ENCODE results near the gene PEX26.
"Not testable (repeated sequence)": the region's sequence is repeated elsewhere in the genome, so short reads cannot be mapped to it uniquely, and the experiment has no call there.

The PEX26 gene

DNA sequence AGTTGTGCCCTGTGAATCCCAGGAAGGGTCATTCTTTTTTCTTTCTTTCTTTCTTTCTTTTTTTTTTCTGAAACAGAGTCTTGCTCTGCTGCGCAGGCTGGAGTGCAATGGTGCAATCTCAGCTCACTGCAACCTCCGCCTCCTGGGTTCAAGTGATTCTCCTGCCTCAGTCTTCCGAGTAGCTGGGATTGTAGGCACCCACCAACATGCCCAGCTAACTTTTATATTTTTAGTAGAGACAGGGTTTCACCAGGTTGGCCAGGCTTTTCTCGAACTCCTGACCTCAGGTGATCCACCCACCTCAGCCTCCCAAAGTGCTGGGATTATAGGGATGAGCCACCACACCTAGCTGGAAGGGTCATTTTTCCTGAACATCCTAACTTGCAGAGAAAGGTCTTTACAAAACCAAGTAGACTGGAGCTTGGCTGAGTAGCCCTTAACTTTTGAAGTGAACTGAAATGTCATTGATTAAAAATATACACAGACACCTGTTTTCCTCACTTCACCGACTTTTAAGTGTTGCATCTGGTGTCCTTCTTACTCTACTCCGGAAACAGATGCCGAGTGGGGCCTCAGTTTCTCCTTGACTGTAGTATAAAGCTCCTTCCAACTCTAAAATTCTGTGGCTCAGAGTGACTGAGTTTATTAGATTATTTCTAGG lies 6.4 kb upstream of the PEX26 start:
- DNase-seq (ENCODE audit: low spot score), result not testable (repeated sequence)

DNA sequence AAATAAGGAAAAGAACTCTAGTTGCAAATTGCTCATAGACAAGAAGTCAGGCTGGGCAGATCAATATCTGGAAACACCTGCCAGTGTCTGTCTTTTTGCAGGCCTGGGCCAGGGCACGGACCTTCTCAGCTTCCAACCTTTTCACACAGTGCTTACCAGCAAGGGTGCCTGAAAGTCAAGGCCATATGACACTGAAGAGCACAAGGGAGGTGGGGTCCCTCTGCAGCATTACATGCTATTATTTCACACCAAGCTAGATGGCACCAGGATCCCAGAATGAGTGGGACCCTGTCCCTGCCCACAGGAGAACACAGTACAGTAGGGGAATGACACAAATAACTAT lies 5.9 kb upstream of the PEX26 start:
- DNase-seq (ENCODE audit: low spot score), result no peak

DNA sequence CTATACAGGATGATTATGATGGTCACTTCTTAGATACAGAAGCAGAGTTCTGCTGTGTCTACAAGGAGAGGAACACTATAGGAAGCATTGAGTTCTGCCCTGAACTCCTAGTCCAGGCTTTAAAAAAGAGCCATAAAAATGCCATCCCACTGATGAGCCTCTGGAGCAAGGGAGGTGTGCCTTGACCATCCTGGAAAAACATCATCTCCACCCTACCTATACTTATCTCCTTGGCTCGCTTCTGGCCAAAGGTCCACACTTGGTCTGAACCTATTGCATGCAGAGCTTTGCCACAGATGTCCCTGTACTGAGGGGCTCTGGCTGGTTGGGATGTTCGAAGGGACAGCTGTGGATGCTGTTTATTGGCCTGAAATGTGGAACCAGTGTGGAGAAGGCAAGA lies 4.3 kb upstream of the PEX26 start:
- DNase-seq (ENCODE audit: low spot score), result no peak

DNA sequence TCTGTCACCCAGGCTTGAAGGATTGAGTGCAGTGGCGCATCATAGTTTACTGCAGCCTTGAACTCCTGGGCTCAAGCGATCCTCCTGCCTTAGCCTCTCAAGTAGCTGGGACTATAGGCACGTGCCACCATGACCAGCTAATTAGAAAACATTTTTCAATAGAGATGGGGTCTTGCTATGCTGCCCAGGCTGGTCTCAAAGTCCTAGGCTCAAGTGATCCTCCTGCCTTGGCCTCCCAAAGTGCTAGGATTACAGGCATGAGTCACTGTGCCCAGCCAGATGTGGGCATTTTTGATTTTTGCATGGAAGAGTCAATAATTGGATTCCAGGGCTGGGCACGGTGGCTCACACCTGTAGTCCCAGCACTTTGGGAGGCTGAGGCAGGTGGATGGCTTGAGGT lies 3.9 kb upstream of the PEX26 start:
- not testable (repeated sequence) for DNase-seq (ENCODE audit: low spot score)

DNA sequence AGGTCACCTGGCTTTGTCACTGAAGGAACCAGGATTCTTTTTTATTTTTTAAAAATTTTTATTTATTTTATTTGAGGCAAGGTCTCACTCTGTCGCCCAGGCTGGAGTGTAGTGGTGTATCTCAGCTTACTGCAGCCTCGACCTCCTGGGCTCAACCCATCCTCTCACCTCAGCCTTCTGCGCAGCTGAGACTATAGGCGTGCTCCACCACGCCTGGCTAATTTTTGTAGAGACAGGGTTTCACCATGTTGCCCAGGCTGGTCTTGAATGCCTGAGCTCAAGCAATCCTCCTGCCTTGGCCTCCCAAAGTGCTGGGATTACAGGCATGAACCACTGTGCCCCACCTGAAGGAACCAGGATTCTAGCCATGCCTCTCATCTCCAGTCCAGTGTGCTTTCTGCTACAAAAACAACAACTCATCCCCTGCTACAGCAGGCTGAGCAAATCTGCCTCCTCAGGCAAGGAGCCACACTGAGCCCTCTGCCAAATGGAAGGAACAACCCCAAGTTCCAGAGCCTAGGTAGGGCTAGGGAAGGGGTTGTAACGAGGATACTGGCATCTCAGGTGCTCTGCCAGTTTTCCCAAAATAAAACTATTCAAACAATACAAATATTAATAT lies 2.6 kb upstream of the PEX26 start:
- no peak for DNase-seq (ENCODE audit: low spot score)

DNA sequence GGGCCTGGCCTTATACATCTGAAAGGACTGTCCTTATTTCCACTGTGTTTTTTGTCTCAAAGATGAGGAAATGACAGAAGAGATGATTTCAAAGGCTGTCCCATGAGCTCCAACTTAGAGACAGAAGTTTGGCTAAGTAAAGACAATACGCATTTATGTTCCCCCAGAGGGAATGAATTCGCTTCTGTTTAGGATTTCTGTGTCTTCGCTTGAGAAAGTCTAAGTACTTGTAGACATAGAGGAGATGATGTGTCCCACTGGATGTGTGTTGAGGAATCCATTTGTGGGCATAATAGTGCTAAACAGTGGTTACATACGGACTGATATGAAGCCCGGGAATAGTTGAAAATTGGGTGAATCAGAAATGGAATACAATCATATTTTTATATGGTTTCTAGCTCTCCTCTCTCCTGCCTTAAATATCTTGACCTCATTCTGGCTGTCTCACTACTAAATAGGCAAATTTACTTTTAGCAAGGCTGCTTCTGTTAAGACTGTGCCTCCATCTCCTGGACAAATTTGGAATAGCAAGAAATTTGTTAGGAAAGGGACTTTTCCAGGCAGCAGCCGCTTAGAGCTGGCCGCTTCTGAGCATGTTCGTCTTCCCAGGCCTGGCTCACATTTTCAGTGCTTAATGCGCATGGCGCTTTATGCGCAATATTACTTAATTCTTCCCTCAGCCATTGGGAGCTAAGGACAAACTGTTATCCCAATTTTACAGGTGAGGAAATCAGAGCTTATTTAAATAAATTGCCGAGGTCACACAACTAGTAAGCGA lies 1.9 kb upstream of the PEX26 start:
- DNase-seq (ENCODE audit: low spot score), result peak; percentile 79

DNA sequence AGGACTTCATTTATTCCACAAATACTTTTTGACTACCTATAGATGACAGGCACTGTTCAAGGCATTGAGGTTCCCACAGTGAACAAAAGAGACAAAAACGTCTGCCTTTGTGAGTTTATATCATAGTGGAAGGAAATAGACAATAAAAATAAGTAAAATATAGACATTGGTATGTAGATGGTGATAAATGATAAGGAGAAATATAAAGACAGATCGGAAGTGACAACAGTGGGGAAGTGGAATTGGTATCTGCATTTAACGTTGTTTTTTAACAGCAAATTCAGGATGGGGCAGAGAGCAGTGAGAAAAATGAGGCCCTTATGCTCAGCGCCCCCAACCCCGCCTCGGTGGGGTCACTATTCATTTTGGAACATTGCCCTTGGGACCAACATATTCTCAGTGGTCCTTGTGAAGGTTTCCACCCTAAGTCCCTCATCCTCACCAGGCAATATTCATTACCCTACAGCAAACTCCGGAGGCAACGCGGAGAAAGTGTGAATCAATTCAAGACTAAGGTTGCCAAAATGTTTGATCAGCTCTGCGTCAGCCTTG lies 627 bp upstream of the PEX26 start:
- DNase-seq (ENCODE audit: low spot score), result no peak

DNA sequence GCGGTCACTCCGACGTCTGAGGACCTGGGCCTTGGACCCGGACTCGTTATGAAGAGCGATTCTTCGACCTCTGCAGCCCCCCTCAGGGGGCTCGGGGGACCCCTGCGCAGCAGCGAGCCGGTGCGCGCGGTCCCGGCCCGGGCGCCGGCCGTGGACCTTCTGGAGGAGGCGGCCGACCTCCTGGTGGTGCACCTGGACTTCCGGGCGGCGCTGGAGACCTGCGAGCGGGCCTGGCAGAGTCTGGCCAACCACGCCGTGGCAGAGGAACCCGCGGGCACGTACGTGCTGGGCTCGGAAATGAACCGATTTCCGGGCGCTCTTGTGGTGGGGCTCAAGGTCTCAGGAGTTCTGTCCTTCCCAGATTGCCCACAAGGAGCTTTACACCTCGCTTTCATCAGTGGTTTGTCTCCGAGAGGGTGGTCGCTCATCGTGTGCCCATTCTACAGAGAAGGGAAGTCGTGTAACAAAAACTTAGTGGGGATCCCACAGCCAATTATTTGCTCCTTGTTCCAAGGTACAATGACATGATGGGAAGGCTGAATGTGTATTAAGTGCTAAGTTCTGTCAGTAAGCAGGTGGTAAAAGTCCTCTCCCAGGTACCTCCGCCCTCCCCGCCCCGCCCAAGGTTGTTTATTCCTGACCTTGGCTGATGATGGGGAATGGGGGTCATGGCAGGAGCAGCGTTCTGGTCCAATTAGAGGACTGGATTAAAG lies 695 bp downstream of the PEX26 start:
- peak; percentile 16 for DNase-seq (ENCODE audit: low spot score)

DNA sequence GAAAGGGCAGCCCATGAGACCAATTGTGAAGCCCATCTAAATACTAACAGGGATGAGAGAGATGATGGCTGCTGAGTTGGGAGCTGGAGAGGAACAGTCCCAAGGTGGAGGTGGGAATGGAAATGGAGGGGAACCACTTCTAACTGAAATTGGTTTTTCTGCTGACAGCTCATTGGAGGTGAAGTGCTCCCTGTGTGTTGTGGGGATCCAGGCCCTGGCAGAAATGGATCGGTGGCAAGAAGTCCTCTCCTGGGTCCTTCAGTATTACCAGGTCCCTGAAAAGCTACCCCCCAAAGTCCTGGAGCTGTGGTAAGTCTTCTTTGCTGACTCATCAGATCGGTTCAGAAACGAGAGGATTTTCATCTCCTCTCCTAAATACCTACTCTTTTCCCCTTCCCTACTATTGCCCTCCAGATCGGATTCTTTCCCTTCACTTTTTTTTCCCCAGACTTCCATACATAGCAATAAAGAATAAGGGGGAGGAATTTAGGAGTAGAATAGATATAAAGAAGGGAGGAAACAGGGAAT lies 2.0 kb downstream of the PEX26 start:
- no peak for DNase-seq (ENCODE audit: low spot score)

DNA sequence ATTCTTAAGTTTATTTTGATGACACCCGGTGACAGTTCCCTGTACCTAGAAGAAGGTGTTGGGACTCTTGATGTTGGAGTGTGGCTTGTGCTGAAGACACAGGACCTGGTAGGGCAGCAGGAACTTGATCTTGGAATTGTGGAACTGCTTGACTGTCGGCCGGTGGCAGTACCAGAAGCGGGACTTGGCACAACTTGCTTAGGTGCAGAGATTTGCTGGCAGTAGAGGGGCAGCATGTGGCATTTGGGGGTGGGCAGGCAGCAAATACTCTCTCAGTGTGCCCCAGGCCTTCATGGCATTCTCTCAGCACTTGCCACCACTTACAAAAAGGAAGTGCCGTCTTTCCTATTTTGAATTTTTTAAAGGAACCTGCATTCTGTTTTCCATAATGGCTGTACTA lies 3.6 kb downstream of the PEX26 start:
- DNase-seq (ENCODE audit: low spot score), result no peak

DNA sequence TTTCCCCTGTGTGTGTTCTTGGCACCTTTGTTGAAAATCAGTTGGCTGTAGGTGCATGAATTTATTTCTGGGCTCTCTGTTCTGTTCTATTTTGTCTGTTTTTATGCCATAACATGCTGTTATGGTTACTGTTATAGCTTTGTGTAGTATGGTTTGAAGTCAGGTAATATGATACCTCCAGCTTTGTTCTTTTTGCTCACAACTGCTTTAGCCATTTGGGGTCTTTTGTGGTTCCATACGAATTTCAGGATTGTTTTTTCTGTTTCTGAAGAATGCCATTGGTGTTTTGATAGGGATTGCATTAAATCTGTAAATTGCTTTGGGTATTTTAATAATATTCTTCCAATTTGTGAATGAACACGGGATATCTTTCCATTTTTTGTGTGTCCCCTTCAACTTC lies 4.7 kb downstream of the PEX26 start:
- no peak for DNase-seq (ENCODE audit: low spot score)

DNA sequence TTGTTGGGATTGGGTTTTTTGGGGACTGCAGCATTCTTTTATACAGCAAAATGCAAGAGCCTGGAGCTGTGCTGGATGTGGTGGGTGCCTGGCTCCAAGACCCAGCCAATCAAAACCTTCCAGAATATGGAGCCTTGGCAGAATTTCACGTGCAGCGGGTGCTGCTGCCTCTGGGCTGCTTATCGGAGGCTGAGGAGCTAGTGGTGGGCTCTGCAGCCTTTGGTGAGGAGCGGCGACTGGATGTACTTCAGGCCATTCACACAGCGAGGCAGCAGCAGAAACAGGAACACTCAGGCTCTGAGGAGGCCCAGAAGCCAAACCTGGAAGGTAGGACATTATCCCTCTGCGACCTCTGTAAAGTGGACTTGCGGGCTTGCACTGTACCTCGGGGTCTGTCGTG lies 5.6 kb downstream of the PEX26 start:
- DNase-seq (ENCODE audit: low spot score), result no peak

DNA sequence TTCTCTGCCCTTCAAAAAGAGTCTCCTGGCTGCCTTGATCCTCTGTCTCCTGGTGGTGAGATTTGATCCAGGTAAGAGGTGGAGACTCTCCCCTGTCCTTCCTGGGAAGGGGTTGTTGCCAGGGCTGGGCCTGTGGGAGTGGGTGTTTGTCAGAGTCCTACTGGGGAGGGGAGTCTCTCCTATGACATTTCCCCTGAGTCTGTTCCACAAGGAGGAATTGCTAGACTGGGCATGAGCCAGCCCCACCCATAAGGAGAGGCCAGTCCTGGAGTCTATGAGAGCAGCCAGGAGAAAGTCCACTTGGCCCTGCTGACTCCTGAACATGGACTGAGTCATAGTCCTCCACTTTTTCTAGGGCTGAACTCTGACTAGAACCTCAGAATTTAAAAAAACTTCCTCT lies 7.4 kb downstream of the PEX26 start:
- DNase-seq (ENCODE audit: low spot score), result no peak

DNA sequence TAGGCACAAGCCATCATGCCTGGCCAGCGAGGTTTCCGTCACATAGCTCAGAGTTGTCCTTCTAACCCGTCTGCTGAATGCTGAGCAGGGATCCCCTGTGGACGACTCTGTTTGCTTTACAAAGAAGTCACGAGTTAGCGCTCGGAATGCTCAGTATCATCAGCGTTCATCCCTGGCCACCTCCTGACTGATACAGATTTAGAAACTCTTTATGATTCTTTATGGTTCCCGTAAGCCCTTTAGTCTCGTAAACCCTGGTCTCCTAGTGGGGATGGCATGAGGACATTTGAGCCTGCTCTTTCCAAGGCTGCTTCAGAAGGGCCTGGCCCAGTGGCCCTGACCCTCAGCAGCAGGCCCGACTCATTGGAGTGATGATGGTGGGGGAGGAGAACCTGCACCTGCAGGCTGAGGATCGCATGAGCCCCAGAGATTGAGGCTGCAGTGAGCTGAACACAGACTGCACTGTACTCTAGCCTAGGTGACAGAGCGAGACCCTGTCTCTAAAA lies 9.6 kb downstream of the PEX26 start:
- no peak for DNase-seq (ENCODE audit: low spot score)

DNA sequence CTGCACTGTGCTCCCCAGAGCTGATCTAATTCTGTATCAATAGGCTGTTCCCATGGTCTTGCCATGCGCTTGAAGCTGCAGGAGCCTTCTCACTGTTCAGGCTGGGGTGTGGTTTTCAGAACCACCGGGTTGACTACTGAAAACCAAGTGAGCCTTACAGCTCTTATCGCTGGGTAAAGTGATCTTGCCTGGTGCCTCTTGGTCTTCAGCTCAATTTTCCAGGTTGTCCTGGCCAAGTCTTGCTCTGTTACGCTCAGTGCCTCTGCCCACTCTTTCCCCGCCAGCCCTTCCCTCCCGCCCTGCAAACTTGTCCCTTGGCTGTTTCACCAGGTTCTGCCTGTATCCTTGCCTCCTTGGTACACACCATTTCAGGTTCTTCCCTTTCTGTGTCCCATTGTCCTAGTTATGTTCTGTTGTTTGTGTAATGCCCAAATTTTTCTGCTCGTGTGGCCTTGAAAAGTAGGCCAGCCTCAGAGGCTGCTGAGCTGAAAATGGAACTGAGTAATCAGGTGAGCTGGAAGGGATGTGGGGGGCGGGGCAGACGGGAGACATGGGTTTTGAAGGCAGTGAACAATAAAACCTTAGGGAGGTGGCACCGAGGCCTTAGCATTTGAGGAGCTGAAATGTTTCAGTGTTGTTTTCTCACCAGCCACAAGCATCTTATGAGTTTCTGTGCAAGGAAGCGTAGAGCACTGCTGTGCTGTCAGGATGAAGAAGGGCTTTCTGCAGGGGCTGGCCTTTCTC lies 11.2 kb downstream of the PEX26 start:
- peak; percentile 20 for DNase-seq (ENCODE audit: low spot score)

DNA sequence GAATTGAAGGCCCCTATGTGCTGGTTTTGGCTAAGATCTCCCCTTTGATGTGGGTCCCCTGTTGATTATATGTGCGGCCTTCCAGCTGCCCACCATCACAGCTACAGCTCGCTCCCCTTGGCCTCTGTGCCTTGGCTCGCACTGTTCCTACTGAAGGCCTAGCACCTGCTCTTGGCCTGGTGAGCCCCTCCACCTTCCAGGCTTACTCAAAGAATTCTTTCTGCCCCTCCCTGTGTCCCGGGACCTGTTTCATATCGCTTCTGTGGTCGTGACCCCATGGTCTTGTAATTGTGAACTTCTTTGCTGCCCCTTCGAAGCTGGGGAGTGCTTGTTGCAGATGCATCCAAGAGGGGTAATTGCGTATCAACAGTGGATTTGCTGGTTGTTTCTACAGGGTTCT lies 12.5 kb downstream of the PEX26 start:
- no peak for DNase-seq (ENCODE audit: low spot score)

DNA sequence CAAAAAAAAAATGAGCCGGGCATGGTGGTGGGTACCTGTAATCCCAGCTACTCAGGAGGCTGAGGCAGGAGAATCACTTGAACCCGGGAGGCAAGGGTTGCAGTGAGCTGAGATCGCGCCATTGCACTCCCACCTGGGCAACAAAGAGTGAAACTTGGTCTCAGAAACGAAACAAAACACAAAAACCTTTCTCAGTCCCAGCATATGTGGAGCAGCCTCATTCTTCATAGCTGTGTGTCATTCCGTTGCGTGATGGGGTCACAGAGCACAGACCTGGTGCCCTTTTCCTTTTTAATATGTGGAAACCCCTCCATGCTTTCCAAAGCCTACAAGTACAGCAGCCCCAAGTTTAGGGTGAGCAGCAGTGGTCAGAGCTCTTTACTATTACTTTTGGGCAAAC lies 13.7 kb downstream of the PEX26 start:
- no peak for DNase-seq (ENCODE audit: low spot score)

DNA sequence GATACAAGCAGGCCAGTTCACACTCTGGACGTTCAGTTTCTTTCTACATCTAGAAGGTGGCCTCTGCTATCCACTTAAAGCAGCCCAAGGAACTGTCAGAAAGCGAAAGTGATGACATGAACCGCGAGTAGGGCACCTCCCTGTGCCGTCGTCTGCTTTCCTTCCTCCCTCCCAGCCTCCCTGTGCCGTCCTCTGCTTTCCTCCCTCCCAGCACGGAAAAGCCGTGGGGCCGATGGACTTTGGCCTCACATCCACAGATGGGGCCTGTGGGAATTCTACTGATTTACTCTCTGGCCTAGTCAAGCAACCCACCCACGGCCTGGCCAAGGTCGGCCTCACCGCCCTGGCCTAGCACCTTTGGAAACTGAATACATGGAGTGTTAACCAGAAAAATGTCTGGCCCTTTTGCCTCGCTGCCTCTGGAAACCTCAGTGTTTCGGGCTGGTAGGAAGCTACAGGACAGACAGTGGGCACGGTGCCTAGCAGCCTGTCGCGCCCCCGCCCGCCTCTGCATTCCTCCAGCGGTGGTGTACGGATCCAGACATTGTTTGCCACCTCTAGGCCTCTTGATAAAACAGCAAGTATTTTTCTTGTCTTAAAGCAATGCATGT lies 14.2 kb downstream of the PEX26 start:
- DNase-seq (ENCODE audit: low spot score), result peak; percentile 44

DNA sequence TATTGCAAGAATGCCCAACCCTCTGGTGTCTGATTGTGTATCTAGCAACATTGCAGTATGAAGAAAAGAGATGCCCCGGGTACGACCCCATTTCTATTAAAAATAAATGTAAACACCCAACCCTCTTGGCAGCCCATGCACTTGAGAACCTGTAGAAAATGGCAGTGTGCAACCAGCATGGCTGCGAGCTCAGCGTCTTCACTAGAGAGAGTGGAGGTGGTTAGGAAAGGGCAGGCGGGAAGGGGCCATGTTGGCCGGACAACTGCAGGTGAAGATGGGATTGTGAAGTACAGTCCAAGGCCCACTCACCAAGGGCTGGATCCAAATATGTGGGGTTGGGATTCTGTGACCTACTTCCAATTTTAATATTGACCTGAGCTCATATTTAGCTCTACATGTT lies 15.9 kb downstream of the PEX26 start:
- no peak for DNase-seq (ENCODE audit: low spot score)

DNA sequence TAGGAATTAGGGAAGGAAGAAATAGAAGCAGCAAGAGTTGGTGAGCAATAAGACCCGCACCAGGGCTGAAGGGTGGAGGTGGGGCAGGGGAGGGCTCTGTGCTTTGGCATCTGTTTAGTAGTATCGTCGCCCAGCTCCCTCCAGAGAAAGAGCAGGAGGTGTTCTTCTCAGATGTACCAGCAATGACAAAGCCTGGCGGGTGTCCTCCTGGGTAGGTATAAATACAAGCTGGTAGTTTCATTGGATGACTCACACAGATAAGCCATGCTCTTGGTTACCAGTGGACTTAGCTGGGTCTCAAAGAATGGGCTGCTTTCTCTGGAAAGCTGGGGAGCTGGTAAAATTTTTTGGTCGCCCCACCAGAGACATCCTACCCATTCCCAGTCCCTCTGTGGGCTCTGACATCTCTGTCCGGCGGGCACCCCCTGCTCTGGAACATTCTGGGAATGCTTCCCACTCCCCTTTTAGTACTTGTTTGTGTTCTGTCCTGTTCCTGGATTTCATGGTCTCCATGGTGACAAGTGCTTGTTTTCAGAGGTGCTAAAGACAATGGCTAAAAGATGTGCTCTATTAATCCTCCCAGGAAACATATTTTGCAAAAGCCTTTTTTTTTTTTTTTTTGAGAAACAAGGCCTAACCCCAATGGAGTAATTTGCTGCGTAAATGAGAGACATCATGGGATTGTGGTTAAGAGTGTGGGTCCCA lies 17.5 kb downstream of the PEX26 start:
- no peak for DNase-seq (ENCODE audit: low spot score)

All from CD4-positive, alpha-beta T cell treated with Interleukin-2 at 100 ng/mL for 4 hours (primary cell).